Endothelial cell of umbilical vein (primary cell): Measurements from ENCODE around the gene SH3RF3. TPM values are rescaled to one million over a fixed set of nuclear protein-coding genes. Genes with fewer than 3 reads are reported as not detected.

Experiments used
- BruUV-seq: library from RNA; stranded (reverse); fragments of 400-500 nt; replicated peaks from 2 replicates; lab custom pipeline; 2021; lab: Mats Ljungman, UMichigan
- CTCF ChIA-PET: fragments of 300-600, 350-600 bp; sonication (Branson Sonifier 250); formaldehyde crosslinking; loops from one replicate; lab custom pipeline; 2021; ENCODE audit warnings: antibody characterized with exemption, inconsistent platforms; lab: Charles Lee
- POLR2A ChIA-PET: fragments of 300-600, 350-600 bp; sonication (Branson Sonifier 250); formaldehyde crosslinking; loops from one replicate; lab custom pipeline; 2021; ENCODE audit warnings: antibody characterized with exemption, inconsistent platforms; lab: Charles Lee
- DNase-seq: peaks from one replicate; pipeline ENCODE4 v3.0.0-alpha.2; 2011; ENCODE audit warnings: low read depth, low spot score
- FAIRE-seq: peaks from 2 replicates; lab custom pipeline; 2011; peaks lifted over from hg19 to GRCh38; lab: Jason Lieb, UNC
- H2AFZ ChIP-seq: 2 replicates; pipeline ENCODE4 v1.6.0; 2012; ENCODE audit warnings: low read depth, low read length, control low read depth, inconsistent platforms
- H3K27ac ChIP-seq: 2 replicates; pipeline ENCODE4 v1.5.1; 2011; ENCODE audit warnings: low read depth, mild to moderate bottlenecking, control low read depth, low read length, moderate library complexity; ENCODE audit not compliant: insufficient read depth
- H3K27me3 ChIP-seq, 2 experiments: 2 replicates each; pipeline versions ENCODE4 v1.6.0 to v1.6.1; 2011; ENCODE audit warnings: low read length in 2 of 2, mixed read lengths in 1 of 2; ENCODE audit not compliant: control insufficient read depth in 2 of 2, insufficient read depth in 2 of 2
- H3K36me3 ChIP-seq, 2 experiments: 2 replicates in 1 of 2; 3 replicates in 1 of 2; pipeline ENCODE4 v1.5.1; 2011; ENCODE audit warnings: low read length in 2 of 2, mild to moderate bottlenecking in 1 of 2, moderate library complexity in 1 of 2; ENCODE audit not compliant: control insufficient read depth in 2 of 2, insufficient read depth in 2 of 2; ENCODE audit errors: extremely low read depth in 1 of 2
- H3K4me1 ChIP-seq: 3 replicates; pipeline ENCODE4 v1.5.1; 2011; ENCODE audit warnings: mild to moderate bottlenecking, low read length; ENCODE audit not compliant: control insufficient read depth, insufficient read depth; ENCODE audit errors: extremely low read depth
- H3K4me2 ChIP-seq: 2 replicates; pipeline ENCODE4 v1.6.1; 2011; ENCODE audit warnings: low read length, control low read depth, mixed read lengths; ENCODE audit not compliant: insufficient read depth
- H3K4me3 ChIP-seq, 3 experiments: fragments of 200-600 bp in 1 of 3; sonication (generic), shearing (Covaris generic) in 1 of 3; replicated peaks in 1 of 3; 2 replicates each; pipeline ENCODE4 v1.5.1; 2011 to 2016; ENCODE audit warnings: control low read depth in 3 of 3, low read length in 3 of 3, mild to moderate bottlenecking in 2 of 3, inconsistent platforms in 1 of 3, low read depth in 1 of 3, moderate library complexity in 1 of 3; ENCODE audit not compliant: insufficient read depth in 1 of 3
- H3K79me2 ChIP-seq: 2 replicates; pipeline ENCODE4 v1.6.0; 2012; ENCODE audit warnings: low read length, inconsistent platforms; ENCODE audit not compliant: control insufficient read depth, insufficient read depth
- H3K9ac ChIP-seq: replicated peaks from 2 replicates; pipeline ENCODE3; 2011; ENCODE audit warnings: low read length, control low read depth; ENCODE audit not compliant: insufficient read depth; ENCODE audit errors: extremely low read depth
- H3K9me1 ChIP-seq: replicated peaks from 3 replicates; pipeline ENCODE4 v1.6.0; 2011; ENCODE audit warnings: mild to moderate bottlenecking, low read length; ENCODE audit not compliant: control insufficient read depth, insufficient read depth; ENCODE audit errors: extremely low read depth
- H3K9me3 ChIP-seq: replicated peaks from 2 replicates; pipeline ENCODE4 v1.5.1; 2012; ENCODE audit warnings: low read length, inconsistent platforms; ENCODE audit not compliant: control insufficient read depth, insufficient read depth
- H4K20me1 ChIP-seq: replicated peaks from 2 replicates; pipeline ENCODE3; 2011; ENCODE audit warnings: mild to moderate bottlenecking, low read length; ENCODE audit not compliant: control insufficient read depth, insufficient read depth; ENCODE audit errors: extremely low read depth
- CTCF ChIP-seq, 2 donors: IDR thresholded peaks; 1 replicate in 1 of 2; 2 replicates in 1 of 2; pipeline ENCODE4 v1.5.1; 2011; ENCODE audit warnings: low read length in 2 of 2, mild to moderate bottlenecking in 2 of 2, moderate library complexity in 2 of 2, control low read depth in 1 of 2, inconsistent platforms in 1 of 2, low read depth in 1 of 2; ENCODE audit not compliant: insufficient read depth in 1 of 2; ENCODE audit errors: extremely low read depth in 1 of 2
- EZH2 ChIP-seq: IDR thresholded peaks from 2 replicates; pipeline ENCODE4 v1.6.1; 2012; ENCODE audit warnings: borderline replicate concordance, low read depth, mild to moderate bottlenecking, moderate library complexity, low read length, inconsistent platforms; ENCODE audit not compliant: severe bottlenecking
- FOS ChIP-seq: IDR thresholded peaks from 2 replicates; pipeline ENCODE4 v1.6.1; 2011; ENCODE audit warnings: mild to moderate bottlenecking, low read length, moderate library complexity, borderline replicate concordance; ENCODE audit not compliant: insufficient read depth
- GATA2 ChIP-seq: IDR thresholded peaks from 2 replicates; pipeline ENCODE4 v1.7.0; 2011; ENCODE audit warnings: low read depth, mild to moderate bottlenecking, moderate library complexity, mixed read lengths, low read length; ENCODE audit not compliant: insufficient read length, insufficient read depth
- JUN ChIP-seq: IDR thresholded peaks from 2 replicates; pipeline ENCODE4 v1.6.1; 2011; ENCODE audit warnings: borderline replicate concordance, low read depth; ENCODE audit not compliant: insufficient read length, insufficient read depth
- MAX ChIP-seq: IDR thresholded peaks from 2 replicates; pipeline ENCODE4 v1.6.1; 2011; ENCODE audit not compliant: insufficient read depth, insufficient read length
- MYC ChIP-seq: IDR thresholded peaks from one replicate; pipeline ENCODE4 v1.6.1; 2011; ENCODE audit warnings: mild to moderate bottlenecking, low read depth, low read length
- POLR2A ChIP-seq: IDR thresholded peaks from 2 replicates; pipeline ENCODE4 v1.6.1; 2012; ENCODE audit warnings: low read depth, mild to moderate bottlenecking, control low read depth, low read length
- POLR2AphosphoS5 ChIP-seq: IDR thresholded peaks from 2 replicates; pipeline ENCODE4 v1.6.1; 2012; ENCODE audit warnings: low read depth, mild to moderate bottlenecking, control low read depth, low read length, moderate library complexity; ENCODE audit not compliant: insufficient read depth
- dilution Hi-C: fragments of 300-500 bp; cut with MboI; formaldehyde crosslinking; loops from one replicate; pipeline ENCODE4 v1.15.0; 2019; ENCODE audit warnings: low sequenced_read_pairs; ENCODE audit not compliant: extremely low pct_ligation_motif_present
- intact Hi-C: fragments of 100-400 bp; cut with micrococcal nuclease; formaldehyde crosslinking; loops from one replicate; pipeline ENCODE4 v1.10.0; 2022
- polyA plus RNA-seq, 4 experiments: library from polyadenylated mRNA; depleted of rRNA in 3 of 4; stranded (reverse) in 3 of 4; unstranded in 1 of 4; fragments of >200 nt; gene quantifications; 2 replicates each; pipeline versions ENCODE4 v1.2.1 to v1.2.3, GENCODE V29; 2011 to 2012; ENCODE audit warnings: missing spikeins in 1 of 4
- total RNA-seq: library from RNA; stranded (reverse); gene quantifications from 2 replicates; pipeline ENCODE4 v1.2.3, GENCODE V29; 2021

Gene SH3RF3
- total and polyA plus RNA-seq, 2 donors (not counting 3 experiments of a cell fraction or from before 2014, with no cell fraction given): 3.8 to 14.7 TPM

- ChIA-PET CTCF (interaction anchor here (1.4 kb wide), 1 partner anchor 15 kb away, joined by 4 read pairs; no protein-coding TSS in a partner anchor), POLR2A (no interaction called here)
- Histone ChIP-seq H3K4me2 (no peak overlapping the region), H3K27ac (no peak overlapping the region), H2AFZ (no peak overlapping the region), H3K36me3 (no peaks in the 10 kb centered on the region), H3K4me1 (peaks cover 3% of the 10 kb centered on the region), H3K9ac (no peak overlapping the region), H3K27me3 (no peaks in the 10 kb centered on the region), H4K20me1 (no peaks in the 10 kb centered on the region), H3K9me3 (no peaks in the 10 kb centered on the region), H3K9me1 (no peaks in the 10 kb centered on the region), H3K4me3 (no peak overlapping the region), H3K79me2 (no peaks in the 10 kb centered on the region)
- BruUV-seq: no TSS peak
- TF ChIP-seq CTCF (IDR thresholded peaks at IDR 0.05; ENCODE audit: extremely low read depth in 1 of 2, insufficient read depth in 1 of 2, low read depth in 1 of 2, low read length in 2 of 2) (no peak), GATA2 (no peak), EZH2 (no peak), POLR2A (no peak), POLR2AphosphoS5 (no peak), FOS (no peak), MYC (no peak), MAX (no peak), JUN (no peak)
- intact Hi-C loops (loop anchor here (5.0 kb wide), 1 partner anchor 91 kb away; no protein-coding TSS in a partner anchor), dilution Hi-C loops (no loop called here)
- DNase-seq (no peak), FAIRE-seq (no peak)
These were observed 292.1 kb downstream of the SH3RF3 start for GRCh38 chr2:109421101-109421500.
